NCI-H82 treated with DMSO at 0.1 percent for 48 hours (cell line): ENCODE data around the gene RLF.

ENCODE experiments used
- DNase-seq: peaks from one replicate; lab custom pipeline; 2025; ENCODE audit not compliant: unreplicated experiment; lab: John Stamatoyannopoulos, UW

The RLF gene, protein sequence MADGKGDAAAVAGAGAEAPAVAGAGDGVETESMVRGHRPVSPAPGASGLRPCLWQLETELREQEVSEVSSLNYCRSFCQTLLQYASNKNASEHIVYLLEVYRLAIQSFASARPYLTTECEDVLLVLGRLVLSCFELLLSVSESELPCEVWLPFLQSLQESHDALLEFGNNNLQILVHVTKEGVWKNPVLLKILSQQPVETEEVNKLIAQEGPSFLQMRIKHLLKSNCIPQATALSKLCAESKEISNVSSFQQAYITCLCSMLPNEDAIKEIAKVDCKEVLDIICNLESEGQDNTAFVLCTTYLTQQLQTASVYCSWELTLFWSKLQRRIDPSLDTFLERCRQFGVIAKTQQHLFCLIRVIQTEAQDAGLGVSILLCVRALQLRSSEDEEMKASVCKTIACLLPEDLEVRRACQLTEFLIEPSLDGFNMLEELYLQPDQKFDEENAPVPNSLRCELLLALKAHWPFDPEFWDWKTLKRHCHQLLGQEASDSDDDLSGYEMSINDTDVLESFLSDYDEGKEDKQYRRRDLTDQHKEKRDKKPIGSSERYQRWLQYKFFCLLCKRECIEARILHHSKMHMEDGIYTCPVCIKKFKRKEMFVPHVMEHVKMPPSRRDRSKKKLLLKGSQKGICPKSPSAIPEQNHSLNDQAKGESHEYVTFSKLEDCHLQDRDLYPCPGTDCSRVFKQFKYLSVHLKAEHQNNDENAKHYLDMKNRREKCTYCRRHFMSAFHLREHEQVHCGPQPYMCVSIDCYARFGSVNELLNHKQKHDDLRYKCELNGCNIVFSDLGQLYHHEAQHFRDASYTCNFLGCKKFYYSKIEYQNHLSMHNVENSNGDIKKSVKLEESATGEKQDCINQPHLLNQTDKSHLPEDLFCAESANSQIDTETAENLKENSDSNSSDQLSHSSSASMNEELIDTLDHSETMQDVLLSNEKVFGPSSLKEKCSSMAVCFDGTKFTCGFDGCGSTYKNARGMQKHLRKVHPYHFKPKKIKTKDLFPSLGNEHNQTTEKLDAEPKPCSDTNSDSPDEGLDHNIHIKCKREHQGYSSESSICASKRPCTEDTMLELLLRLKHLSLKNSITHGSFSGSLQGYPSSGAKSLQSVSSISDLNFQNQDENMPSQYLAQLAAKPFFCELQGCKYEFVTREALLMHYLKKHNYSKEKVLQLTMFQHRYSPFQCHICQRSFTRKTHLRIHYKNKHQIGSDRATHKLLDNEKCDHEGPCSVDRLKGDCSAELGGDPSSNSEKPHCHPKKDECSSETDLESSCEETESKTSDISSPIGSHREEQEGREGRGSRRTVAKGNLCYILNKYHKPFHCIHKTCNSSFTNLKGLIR (N-terminal part only)

DNA sequence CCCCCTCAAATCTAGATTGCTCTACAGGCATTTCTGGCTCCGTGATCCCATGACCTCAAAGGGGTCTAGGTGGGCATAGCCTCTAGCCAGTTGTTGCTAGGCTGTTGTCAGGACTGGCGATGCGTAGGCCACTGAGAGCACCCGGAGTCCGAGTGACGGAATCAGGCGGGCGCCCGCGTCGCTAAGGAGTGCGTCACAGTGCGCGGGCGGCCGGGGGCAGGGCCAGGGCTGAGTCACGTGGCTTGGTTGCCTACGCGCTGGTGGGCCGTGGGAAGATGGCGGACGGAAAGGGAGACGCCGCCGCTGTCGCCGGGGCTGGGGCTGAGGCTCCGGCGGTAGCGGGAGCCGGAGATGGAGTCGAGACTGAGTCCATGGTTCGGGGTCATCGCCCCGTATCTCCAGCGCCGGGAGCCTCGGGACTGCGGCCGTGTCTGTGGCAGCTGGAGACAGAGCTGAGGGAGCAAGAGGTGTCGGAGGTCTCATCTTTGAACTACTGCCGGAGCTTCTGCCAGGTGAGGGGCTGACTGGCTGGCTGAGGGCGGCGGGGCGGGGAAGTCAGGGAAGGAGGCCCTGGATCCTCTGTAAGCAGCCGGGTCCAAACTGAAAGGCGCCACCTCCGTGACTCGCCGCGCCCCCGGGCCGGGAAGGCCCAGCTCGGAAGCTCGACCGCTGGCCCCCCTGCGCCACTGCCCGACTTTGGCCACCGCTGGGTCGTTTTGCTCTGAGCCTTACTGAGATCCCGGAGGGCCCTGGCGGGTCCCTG lies at the start of gene RLF:
RLF (plus strand) TSS at position 263 of the 763 bp plus-strand sequence; CDS start at position 276, 13 bp downstream.
- peak; percentile 85 for DNase-seq

DNA sequence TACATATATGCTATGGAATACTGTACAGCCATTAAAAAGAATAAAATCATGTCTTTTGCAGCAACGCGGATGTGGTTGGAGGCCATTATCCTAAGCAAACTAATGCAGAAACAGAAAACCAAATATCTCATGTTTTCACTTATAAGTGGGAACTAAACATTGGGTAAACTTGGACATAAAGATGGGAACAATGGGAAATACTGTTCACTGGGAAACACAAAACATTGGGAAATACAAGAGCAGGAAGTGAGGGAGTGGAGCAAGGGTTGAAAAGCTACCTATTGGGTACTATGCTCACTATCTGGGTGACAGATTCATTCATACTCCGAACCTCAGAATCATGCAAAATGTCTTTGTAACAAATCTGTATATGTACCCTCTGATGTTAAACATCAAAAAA lies 46.8 kb upstream of the RLF start:
- DNase-seq, result no peak

DNA sequence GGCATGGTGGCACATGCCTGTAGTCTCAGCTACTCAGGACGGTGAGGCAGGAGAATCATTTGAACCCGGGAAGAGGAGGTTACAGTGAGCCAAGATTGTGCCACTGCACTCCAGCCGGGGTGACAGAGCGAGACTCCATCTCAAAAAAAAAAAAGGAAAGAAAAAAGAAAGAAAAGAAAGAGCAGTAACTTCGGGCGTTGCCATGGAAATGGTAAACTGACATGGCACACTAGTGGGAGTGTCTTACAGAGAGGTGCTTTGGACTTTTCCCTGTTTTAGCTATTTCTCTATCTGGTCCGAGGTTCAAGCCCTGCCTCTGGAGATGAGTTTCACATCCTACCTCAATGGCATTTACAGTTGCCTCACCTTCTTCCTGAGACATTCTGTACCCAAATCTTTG lies 41.1 kb upstream of the RLF start:
- DNase-seq, result no peak

DNA sequence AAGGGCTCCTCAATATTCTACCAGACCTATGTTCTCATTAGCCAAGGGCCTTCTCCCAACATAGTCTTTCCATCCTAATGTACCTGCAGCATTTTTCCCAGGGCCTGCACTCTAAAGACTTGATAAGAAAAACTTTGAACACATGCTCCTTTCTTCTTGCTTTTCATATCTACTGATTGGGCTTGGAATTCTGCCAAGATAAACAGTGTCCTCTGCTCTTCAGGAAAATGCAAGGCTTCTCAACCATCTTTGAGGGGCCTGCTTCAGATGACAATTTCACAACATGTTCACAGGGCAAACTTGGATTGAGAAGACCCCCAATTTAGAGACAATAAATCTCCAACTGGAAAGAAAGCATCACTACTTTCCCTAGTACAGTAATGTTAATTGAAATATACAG lies 38.3 kb upstream of the RLF start:
- no peak for DNase-seq

DNA sequence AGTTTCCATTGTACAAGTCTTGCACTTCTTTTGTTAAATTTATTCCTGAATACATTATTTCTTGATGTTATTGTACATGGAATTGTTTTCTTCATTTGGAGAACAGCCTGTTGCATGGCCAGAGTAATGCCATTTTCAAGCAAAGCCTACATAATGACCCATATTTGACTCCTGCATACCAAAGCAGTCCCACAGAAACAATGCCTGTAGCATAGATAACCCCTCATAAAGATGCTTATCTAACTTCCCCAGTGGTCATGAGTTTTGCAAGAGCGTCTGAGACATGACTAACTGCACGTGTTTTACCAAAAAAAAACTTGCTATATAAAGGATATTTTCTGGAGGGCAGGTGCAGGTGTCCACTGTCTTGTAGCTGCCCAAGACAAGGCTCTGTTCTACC lies 30.3 kb upstream of the RLF start:
- DNase-seq, result no peak

DNA sequence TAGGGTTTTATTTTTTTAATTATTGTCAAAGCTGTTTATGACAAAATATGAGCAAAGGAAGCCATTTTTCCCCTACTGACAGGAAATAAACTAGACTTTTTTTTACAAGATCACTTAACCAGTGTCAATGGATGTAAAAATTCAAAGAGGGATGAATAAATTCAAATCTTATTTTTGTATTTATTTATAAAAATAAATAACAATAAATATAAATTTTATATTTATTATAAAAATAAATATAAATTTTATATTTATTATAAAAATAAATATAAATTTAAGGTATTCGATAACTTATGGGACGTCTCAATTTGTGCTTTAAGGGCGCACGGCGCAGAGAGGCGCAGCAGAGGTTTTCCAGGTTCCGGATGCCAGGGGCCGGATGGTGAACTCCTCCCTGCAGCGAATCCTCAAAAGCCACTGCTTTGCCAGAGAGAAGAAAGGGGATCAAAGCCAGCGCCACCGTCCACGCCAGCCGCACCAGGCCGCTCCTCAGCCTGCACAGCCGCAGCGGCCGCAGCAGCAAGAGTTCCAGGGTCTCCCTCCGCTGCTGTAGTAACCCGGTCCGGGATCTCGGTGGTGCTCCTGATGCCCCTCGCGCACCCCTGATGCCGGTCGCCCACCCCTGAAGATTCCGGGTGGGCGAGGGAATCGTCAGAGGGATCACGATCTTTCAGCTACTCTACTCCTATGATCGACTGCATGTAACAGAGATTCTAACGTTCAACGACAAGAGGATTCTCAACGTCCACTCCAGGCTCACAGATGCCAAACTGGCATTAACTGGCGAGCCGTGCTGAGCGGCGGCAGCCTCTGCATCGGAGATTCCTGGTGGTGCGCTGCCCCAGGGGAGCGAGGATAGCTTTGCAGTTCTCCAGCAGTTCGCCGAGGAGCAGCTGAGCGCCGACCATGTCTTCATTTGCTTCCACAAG lies 28.5 kb upstream of the RLF start:
- no peak for DNase-seq

DNA sequence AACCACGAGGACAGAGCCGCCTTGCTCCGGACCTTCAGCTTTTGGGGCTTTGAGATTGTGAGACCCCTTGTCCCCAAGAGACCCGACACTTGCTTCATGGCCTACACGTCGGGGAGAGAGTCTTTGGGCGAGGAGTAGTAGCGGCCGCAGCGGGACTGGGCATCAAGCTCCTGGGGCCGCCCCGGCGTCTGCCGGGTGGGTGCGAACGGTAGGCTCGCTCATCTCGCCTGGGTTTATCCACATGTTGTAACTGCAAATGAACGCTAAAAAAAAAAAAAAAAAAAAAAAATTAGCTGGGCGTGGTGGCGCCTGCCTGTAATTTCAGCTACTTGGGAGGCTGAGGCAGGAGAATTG lies 27.9 kb upstream of the RLF start:
- no peak for DNase-seq

DNA sequence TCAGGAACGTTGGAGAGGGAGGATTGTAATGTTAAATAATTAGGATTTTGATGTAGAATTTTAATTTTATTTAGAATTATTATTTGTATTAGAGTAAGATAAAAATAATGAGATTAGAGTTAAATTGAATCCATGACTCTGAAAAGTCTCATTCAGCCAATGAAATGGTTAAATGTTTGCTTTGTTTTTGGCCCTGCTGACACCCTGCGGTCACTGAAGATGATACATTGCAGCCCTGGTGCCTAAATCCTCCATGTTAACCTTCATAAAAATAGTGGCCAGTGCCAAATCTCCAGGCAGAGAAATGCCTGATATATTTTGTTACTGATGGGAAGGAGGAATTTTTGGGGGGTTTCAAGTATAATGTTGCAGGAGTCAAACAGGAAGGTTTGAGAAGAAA lies 27.3 kb upstream of the RLF start:
- DNase-seq, result no peak

DNA sequence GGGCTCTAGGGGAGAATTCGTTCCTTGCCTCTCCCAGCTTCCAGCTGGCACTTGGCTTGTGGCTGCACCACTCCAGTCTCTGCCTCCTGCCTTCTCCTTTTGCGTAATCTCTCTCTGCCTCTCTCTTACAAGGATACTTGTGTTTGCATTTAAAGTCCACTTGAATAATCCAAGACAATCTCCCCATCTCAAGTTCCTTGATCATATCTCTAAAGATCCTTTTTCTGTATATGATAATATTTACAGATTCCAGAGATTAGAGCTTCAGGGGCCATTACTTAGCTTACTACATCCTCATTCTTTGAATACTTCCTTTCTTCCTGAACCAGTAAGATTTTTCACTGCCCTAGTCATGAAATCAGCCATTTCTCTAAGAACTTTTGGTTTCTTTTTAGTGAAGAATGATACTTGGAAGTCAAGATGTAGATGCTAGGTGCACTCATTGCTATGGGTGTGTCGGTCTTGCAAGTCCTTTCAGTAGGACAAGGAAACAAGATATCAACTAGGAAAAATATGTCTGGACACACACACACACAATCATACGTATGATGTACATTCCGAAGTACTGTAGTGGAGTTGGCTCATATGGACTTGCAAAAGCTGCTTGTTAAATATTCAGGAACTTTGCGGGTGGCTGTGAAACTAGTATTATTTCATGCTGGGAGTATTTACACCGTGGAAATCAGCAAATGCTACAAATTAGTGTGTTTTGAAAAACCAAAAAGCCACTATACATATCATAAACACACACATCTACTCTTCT lies 20.8 kb upstream of the RLF start:
- no peak for DNase-seq

DNA sequence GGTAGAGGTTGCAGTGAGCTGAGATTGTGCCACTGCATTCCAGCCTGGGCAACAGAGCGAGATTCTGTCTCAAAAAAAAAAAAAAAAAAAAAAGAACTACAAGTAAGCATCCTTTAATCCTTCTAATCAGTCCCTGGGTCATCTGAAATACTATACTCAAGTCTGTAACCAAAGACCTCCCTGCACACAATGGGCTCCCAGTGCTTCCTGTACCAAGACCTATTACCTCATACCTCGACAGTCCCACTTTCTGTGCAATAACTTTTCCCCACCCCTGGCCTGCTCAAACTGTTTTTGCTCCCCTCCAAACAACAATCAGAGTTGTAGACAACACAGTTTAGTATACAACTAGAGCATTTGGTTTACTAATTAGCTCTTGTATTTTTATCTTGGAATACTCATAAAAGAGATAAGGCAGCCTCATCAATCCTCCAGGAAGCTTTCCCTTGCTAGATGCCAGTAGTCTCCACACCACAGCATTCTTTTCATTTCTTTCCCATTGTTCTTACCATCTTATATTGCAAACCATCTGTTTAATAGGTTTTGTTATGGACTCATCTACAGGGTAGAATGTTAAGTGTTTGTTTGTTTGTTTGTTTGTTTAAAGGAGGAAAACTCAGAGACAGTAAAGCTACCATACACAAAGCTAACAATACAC lies 19.2 kb upstream of the RLF start:
- no peak for DNase-seq

DNA sequence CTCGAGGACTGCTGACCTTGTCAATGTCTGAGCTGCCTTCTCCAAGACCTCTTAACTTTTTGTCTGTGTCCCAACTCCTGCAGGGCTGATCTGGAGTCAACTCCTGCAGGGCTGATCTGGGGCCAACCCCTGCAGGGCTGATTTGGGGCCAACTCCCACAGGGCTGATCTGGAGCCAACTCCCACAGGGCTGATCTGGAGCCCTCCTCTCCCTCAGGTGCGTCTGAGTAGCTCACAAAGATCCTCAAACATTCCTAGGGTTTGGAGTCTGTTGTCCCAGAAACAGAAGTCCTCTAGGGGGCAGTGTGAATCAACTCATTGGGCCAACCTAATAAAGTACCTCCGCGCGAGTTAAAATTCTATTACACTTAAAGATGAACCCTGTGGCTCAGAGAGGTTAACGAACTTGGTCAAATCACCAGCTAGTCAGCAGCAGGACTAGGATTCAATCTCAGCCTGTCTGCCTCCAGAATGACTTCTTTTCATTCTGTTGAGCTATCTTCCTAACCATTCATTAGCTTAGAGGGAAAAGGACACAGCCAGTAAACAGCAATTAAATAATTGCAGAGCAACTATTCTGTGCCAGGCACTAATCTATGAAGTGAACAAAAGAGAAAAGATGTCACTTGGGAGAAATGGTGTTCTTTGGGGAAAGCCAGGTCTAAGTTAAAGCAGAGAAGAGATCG lies 17.2 kb upstream of the RLF start:
- DNase-seq, result peak; percentile 64

DNA sequence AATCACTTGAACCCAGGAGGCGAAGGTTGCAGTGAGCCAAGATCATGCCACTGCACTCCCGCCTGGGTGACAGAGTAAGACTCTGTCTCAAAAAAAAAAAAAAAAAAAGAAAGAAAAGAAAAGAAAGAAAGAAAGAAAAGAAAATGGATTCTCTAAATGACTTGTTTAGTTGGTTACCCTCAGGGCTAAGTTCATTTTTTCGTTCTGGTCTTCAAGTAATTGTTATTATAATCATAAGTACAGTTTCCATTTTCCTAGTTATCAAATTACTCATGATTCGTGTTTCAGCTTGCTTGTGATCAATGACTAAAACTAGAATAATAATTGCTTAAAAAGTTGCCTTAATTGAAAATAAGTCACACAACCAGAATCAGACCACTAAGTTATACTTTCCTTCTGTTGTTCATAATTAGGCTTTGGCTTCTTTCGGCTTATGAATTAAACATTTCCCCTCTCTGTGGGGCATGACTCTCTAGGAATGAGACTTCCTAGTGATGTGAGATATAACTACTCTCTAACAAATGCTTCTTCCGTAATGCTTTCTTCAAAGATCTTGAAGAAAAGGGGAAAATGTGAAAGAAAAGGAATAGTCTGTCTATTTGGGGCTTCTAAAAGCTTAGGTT lies 9.6 kb upstream of the RLF start:
- no peak for DNase-seq

DNA sequence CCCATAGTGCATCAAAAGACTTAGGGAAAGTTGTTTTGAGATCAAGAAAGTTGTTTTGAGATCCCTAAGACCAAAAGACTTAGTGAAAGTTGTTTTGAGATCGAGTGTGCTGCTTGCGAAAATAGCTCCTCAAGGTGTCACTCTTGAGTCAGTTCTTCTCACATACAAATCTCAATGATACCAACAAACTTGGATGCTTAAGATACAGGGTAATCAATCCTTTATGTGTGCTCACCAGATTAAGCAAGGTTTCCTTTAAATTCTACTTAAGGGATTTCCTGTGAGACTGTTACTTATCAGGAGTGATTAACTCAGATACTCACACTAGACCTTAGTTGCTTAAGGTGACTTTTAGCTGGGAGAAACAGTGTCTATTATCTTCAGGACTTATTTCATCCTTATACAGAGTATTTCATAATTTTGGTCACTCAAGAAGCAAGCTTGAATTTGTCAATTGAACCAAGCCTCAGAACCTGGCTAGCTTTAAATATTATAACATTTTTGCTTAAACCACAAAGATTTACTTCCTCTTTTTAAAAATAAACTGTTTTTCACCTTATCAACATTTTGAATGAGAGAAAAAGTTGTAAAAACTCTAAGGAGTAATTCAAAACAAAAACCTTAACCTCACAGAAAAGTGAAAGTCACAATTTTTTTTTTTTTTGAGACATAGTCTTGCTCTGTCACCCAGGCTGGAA lies 8.0 kb upstream of the RLF start:
- DNase-seq, result peak; percentile 74

DNA sequence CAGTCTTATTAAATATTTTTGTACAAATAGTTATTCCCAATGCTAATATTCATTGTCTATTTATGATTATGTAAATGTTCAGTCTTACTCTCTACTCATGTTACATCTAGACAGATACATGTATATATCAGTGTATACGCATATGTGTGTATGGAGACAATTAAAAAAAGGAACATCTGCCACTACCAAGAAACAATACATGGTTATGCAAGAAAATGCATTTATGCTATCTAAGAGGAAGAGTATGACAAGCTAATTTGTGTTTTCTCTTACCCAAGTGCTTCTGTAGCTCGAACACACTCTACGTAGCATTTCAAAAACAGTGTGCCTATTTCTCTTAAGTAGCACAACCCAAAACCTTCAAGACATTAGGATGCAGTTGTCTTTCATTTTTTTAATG lies 6.1 kb upstream of the RLF start:
- DNase-seq, result no peak

DNA sequence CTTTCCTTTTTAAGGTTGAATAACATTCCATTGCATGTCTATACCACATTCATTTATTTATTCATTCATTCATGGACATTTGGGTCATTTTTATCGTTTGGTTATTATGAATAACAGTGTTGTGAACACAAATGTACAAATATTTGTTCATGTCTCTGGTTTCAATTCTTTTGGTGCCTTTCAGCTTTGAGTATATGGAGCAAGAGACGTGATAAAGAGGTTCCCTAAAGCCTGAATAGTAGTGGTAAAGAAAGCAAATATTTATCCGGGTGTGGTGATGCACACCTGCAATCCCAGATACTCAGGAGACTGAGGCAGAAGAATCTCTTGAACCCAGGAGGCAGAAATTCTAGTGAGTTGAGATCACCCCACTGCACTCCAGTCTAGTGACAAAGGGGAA lies 5.3 kb upstream of the RLF start:
- no peak for DNase-seq

DNA sequence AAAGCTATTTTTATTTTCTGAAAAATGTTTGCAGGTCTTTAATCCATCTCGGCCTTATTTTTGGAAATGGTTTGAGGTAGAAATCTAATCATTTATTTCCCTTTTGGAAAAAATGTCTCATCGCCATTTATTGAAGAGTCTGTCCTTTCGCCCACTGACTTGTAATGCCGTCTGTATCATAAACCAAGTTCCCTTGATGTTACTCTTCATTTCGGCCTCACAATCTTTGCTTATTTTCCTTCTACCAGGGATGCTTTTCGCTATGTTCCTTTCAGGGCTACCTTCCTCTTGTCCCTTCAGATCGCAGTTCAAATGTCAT lies 422 bp upstream of the RLF start:
- DNase-seq, result no peak

DNA sequence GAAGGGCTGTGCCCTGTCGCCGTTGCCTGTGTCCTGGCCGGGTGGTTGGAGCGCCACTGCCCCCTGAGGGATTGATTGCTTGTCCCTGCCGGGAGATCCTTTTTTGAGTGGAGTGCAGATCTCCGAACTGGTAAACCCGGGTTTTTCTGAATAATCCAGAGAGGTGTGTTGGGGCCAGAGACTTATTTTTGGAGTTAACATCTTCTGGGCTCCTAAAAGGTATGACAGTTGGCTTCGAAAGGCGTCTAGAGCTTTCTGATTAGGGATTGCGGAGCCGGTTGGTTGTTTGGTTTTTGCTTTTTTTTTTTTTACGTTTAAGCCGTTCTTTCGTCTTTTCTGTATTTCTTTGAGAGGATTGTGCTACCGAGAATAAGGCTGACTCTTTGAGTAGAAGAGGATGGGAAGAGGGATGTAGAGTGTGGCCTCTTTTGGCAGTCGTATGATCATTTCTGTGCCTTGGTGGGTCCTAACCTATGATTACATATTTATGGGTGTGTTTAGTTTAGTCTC lies 756 bp downstream of the RLF start:
- no peak for DNase-seq
